SJCRH30 (cell line): Measurements from ENCODE around the gene CRYBB1. TPM values are rescaled to one million over a fixed set of nuclear protein-coding genes. Genes with fewer than 3 reads are reported as not detected.
A peak's percentile ranks its signal among the peaks of the same experiment; 100 is the strongest.

Source experiments
- DNase-seq, 2 experiments: peaks; one replicate each; pipeline ENCODE4 v3.0.0-alpha.2; 2015 to 2020
- H3K27ac ChIP-seq: fragments of 250-450 bp; sonication (Bioruptor Pico); 2 replicates; pipeline ENCODE4 v1.5.1; 2020; ENCODE audit warnings: mild to moderate bottlenecking, moderate library complexity
- H3K27me3 ChIP-seq: fragments of 250-450 bp; sonication (Bioruptor Pico); 2 replicates; pipeline ENCODE4 v1.5.1; 2020; ENCODE audit warnings: mild to moderate bottlenecking, moderate library complexity
- H3K36me3 ChIP-seq: fragments of 250-450 bp; sonication (Bioruptor Pico); 2 replicates; pipeline ENCODE4 v1.5.1; 2020; ENCODE audit warnings: mild to moderate bottlenecking, moderate library complexity
- H3K4me1 ChIP-seq: fragments of 250-450 bp; sonication (Bioruptor Pico); 2 replicates; pipeline ENCODE4 v1.5.1; 2020; ENCODE audit warnings: mild to moderate bottlenecking, moderate library complexity
- H3K4me3 ChIP-seq: fragments of 250-450 bp; sonication (Bioruptor Pico); 2 replicates; pipeline ENCODE4 v1.5.1; 2020; ENCODE audit warnings: mild to moderate bottlenecking, moderate library complexity
- H3K9me3 ChIP-seq: fragments of 250-450 bp; sonication (Bioruptor Pico); replicated peaks from 2 replicates; pipeline ENCODE4 v1.5.1; 2020; ENCODE audit warnings: mild to moderate bottlenecking, moderate library complexity
- total RNA-seq: library from RNA; depleted of rRNA; stranded (reverse); fragments of >200 nt; shearing (Covaris generic); gene quantifications from 2 replicates; pipeline ENCODE4 v1.2.3, GENCODE V29; 2014; rRNA removed

The CRYBB1 gene
- total RNA-seq, 1 experiment from 2014 or later = 0.30 TPM

DNA sequence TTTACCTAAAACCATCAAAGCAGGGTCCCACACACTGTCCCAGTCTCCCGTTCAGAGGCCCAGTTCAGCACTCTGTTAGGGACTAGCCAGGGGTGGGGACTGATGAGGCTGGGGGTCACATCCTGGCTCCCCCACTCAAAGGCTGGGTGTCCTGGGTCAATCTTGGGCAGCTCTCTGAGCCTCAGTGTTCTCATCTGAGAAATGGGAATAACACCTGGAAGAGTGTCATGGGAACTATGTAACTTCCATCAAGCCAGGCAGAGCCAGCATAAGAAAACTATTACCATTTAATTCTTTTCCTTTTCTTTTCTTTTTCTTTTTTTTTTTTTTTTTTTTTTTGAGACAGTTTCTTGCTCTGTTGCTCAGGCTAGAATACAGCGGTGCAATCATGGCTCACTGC is 66.3 kb downstream of the CRYBB1 start:
- Histone ChIP-seq H3K36me3 (no peaks in the 10 kb centered on the region), H3K27me3 (no peaks in the 10 kb centered on the region), H3K9me3 (no peaks in the 10 kb centered on the region), H3K4me1 (peaks cover 7% of the 10 kb centered on the region; the same call in 1 of the 2 replicates), H3K27ac (no peak overlapping the region), H3K4me3 (no peak overlapping the region)
- no peak for DNase-seq

DNA sequence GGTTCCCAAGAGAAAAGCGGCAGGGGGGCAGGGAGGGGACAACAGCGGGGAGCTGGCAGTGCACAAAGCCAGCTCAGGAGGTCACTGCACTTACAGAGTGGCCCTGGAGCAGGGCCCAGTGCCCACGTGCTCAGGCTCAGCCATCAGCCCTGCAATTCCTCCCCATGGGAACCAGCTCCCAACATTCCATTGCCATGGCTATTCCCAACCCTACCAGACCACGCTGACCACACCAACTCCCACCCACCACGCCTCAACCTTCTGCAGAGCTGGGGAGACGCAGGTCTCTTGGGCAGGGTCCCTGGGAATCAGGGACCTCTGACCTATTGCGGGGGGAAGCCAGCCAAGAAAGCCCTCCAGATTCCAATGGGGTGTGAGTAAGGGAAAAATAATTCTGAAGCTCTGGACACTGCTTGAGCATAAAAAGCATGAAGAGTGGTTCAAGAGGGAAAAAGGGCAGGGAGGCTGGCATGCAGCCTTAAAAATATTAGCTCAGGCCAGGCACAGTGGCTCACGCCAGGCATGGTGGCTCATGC is 67.3 kb downstream of the CRYBB1 start:
- H3K27ac ChIP-seq = peak overlapping the region; percentile 53
- peaks cover 7% of the 10 kb centered on the region; the same call in 1 of the 2 replicates for H3K4me1 ChIP-seq
- DNase-seq = peak; percentile 46 to 65
- no peak overlapping the region for H3K4me3 ChIP-seq
- H3K36me3 ChIP-seq = no peaks in the 10 kb centered on the region
- no peaks in the 10 kb centered on the region for H3K27me3 ChIP-seq
- no peaks in the 10 kb centered on the region for H3K9me3 ChIP-seq

DNA sequence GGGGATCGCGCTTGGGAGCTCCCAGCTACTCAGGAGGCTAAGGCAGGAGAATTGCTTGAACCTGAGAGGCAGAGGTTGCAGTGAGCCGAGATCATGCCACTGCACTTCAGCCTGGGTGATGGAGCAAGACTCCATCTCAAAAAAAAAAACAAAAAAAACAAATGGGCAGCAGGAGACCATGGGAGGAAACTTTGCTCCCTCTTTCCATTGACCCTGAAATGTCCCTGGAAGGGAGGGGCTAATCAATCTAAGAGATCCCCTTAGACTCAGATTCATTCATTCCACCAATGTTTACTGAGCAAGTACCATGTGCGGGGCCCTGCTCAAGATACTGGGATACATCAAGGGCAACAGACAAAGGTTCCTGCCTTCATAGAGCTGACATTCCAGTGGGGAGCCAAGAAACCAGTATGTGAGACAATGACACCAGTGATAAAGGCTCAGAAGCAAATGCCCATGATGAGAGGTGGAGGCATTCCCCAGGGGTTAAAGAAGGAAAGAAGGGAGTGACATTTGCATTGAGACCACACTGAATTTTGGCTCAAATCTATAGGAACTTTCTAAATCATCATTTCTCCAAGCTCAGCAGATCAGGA is 67.8 kb downstream of the CRYBB1 start:
- Histone ChIP-seq H3K4me1 (peaks cover 7% of the 10 kb centered on the region; the same call in 1 of the 2 replicates), H3K27me3 (no peaks in the 10 kb centered on the region), H3K9me3 (no peaks in the 10 kb centered on the region), H3K36me3 (no peaks in the 10 kb centered on the region), H3K27ac (peak overlapping the region; percentile 53), H3K4me3 (no peak overlapping the region)
- DNase-seq = peak in 1 of 2 experiments; percentile 7

Other genes starting within 250 kb of the CRYBB1 start
- gene ASPHD2, start 188.8 kb downstream of the CRYBB1 start, total RNA-seq = 3.5 and 4.0 TPM in 2 replicates
- 19.9 and 28.1 TPM in 2 replicates for gene HPS4, start 134.2 kb downstream of the CRYBB1 start, total RNA-seq
- gene SRRD, start 134.2 kb downstream of the CRYBB1 start, total RNA-seq = 14.4 and 17.8 TPM in 2 replicates
- gene TFIP11, start 105.6 kb downstream of the CRYBB1 start, total RNA-seq = 23.4 and 26.8 TPM in 2 replicates
- 14.3 and 15.0 TPM in 2 replicates for gene TPST2, start 27.9 kb downstream of the CRYBB1 start, total RNA-seq
- 0.22 TPM in 1 of 2 replicates, not detected in the other for gene CRYBA4, start 3.9 kb upstream of the CRYBB1 start, total RNA-seq
- gene MIAT, start 39.6 kb upstream of the CRYBB1 start, total RNA-seq = 1.3 and 1.9 TPM in 2 replicates